ENCODE data around the gene GRK7.
"Not testable (repeated sequence)": the region's sequence is repeated elsewhere in the genome, so short reads cannot be mapped to it uniquely, and the experiment has no call there.

GRK7 gene

DNA sequence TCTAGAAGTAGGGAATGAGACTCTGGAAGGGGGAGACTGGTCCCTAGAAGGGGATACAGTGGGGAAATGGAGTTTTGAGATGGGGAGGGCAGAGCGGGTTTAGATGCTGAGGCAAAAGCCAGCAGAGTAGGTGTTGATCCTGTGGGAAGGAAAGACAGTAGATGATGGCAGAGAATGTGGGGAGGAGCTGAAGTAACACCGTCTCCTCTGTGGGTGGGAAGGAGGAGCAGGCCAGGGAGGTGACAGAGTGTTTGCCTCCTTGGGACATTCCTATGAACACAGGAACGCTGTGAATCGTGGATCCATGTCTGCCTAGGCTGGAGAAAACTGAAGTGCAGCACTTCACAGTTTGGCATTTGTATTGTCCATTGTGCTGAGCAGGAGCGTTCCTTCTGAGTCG is 20.4 kb downstream of the GRK7 start:
- Histone ChIP-seq H3K9me3 (ENCODE audit: low read length) (no peaks in the 10 kb centered on the region), H3K9me2 (ENCODE audit: low read depth, low read length) (no peaks in the 10 kb centered on the region), H3K79me2 (ENCODE audit: insufficient read depth, low read length) (no peaks in the 10 kb centered on the region), H3F3A (ENCODE audit: insufficient read depth, low read length) (no peaks in the 10 kb centered on the region), H3K4me1 (ENCODE audit: insufficient read depth, low read length, severe bottlenecking) (no peaks in the 10 kb centered on the region), H3K27me3 (ENCODE audit: insufficient read depth, low read length) (no peaks in the 10 kb centered on the region; the same call in 1 of the 2 replicates), H3K9ac (ENCODE audit: low read length) (no peak overlapping the region), H3K27ac (ENCODE audit: low read depth, low read length, poor library complexity, severe bottlenecking) (no peak overlapping the region), H3K4me2 (ENCODE audit: low read length) (no peak overlapping the region), H4K20me1 (ENCODE audit: insufficient read depth, low read length) (no peaks in the 10 kb centered on the region), H3K4me3 (ENCODE audit: low read depth, low read length, poor library complexity, severe bottlenecking) (no peak overlapping the region), H2AFZ (ENCODE audit: low read length) (no peak overlapping the region), H3K36me3 (ENCODE audit: insufficient read depth, low read length) (no peaks in the 10 kb centered on the region)
- no peak for TF ChIP-seq EZH2 (IDR thresholded peaks at IDR 0.05; ENCODE audit: borderline replicate concordance, low read length)

DNA sequence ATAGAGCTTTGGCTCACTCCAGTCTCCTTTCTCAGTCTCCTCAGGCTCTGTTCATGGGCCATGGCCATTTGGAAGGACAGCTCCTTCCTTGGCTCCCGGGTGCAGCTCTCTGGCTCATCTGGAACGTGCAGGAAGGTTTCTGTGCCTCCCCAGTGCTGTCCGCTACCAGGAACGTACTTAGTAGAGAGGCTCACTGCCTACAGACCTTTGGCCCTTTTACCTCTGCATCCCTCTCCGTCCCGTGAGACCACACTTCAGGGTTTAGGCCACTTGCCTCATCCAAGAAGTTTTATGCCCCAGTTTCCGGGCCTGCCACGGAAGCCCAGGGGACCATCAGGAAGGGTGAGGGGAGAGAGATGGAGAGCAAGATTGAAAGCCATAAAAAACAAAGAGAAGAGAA is 20.9 kb downstream of the GRK7 start:
- Histone ChIP-seq H3K9me3 (ENCODE audit: low read length) (no peaks in the 10 kb centered on the region), H3K79me2 (ENCODE audit: insufficient read depth, low read length) (no peaks in the 10 kb centered on the region), H2AFZ (ENCODE audit: low read length) (no peak overlapping the region), H3K9ac (ENCODE audit: low read length) (no peak overlapping the region), H3K4me2 (ENCODE audit: low read length) (no peak overlapping the region), H3K36me3 (ENCODE audit: insufficient read depth, low read length) (no peaks in the 10 kb centered on the region), H3K27ac (ENCODE audit: low read depth, low read length, poor library complexity, severe bottlenecking) (no peak overlapping the region), H3K27me3 (ENCODE audit: insufficient read depth, low read length) (no peaks in the 10 kb centered on the region; the same call in 1 of the 2 replicates), H3K4me3 (ENCODE audit: low read depth, low read length, poor library complexity, severe bottlenecking) (no peak overlapping the region), H3K9me2 (ENCODE audit: low read depth, low read length) (no peaks in the 10 kb centered on the region), H4K20me1 (ENCODE audit: insufficient read depth, low read length) (no peaks in the 10 kb centered on the region), H3F3A (ENCODE audit: insufficient read depth, low read length) (no peaks in the 10 kb centered on the region), H3K4me1 (ENCODE audit: insufficient read depth, low read length, severe bottlenecking) (no peaks in the 10 kb centered on the region)
- no peak for TF ChIP-seq EZH2 (IDR thresholded peaks at IDR 0.05; ENCODE audit: borderline replicate concordance, low read length)
- TF ChIP-seq, protein P1, sequence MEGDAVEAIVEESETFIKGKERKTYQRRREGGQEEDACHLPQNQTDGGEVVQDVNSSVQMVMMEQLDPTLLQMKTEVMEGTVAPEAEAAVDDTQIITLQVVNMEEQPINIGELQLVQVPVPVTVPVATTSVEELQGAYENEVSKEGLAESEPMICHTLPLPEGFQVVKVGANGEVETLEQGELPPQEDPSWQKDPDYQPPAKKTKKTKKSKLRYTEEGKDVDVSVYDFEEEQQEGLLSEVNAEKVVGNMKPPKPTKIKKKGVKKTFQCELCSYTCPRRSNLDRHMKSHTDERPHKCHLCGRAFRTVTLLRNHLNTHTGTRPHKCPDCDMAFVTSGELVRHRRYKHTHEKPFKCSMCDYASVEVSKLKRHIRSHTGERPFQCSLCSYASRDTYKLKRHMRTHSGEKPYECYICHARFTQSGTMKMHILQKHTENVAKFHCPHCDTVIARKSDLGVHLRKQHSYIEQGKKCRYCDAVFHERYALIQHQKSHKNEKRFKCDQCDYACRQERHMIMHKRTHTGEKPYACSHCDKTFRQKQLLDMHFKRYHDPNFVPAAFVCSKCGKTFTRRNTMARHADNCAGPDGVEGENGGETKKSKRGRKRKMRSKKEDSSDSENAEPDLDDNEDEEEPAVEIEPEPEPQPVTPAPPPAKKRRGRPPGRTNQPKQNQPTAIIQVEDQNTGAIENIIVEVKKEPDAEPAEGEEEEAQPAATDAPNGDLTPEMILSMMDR (IDR thresholded peaks at IDR 0.05; ENCODE audit: low read length) = no peak

DNA sequence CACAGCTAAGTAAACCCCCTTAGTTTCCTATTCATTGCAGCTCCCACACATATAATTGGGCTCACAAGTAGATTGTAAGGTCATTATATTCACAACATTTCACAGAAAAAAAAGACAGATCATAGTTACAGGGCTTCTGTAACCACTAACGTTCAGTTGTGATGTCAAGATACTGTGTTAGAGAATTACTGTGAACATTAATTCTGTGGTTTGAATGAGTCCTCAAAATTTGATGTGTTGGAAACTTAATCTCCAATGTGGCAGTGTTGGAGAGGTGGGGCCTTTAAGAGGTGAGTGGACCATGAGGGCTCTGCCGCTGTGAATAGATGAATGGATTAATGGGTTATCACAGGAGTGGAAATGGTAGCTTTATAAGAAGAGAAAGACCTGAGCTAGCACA is 21.3 kb downstream of the GRK7 start:
- Histone ChIP-seq H4K20me1 (ENCODE audit: insufficient read depth, low read length) (no peaks in the 10 kb centered on the region), H3F3A (ENCODE audit: insufficient read depth, low read length) (no peaks in the 10 kb centered on the region), H3K27me3 (ENCODE audit: insufficient read depth, low read length) (no peaks in the 10 kb centered on the region; the same call in 1 of the 2 replicates), H3K4me1 (ENCODE audit: insufficient read depth, low read length, severe bottlenecking) (no peaks in the 10 kb centered on the region), H3K79me2 (ENCODE audit: insufficient read depth, low read length) (no peaks in the 10 kb centered on the region), H3K4me3 (ENCODE audit: low read depth, low read length, poor library complexity, severe bottlenecking) (no peak overlapping the region), H3K9ac (ENCODE audit: low read length) (no peak overlapping the region), H3K9me2 (ENCODE audit: low read depth, low read length) (no peaks in the 10 kb centered on the region), H3K4me2 (ENCODE audit: low read length) (no peak overlapping the region), H3K27ac (ENCODE audit: low read depth, low read length, poor library complexity, severe bottlenecking) (no peak overlapping the region), H3K9me3 (ENCODE audit: low read length) (no peaks in the 10 kb centered on the region), H2AFZ (ENCODE audit: low read length) (no peak overlapping the region), H3K36me3 (ENCODE audit: insufficient read depth, low read length) (no peaks in the 10 kb centered on the region)
- no peak for TF ChIP-seq EZH2 (IDR thresholded peaks at IDR 0.05; ENCODE audit: borderline replicate concordance, low read length)
- TF ChIP-seq, protein P1 (IDR thresholded peaks at IDR 0.05; ENCODE audit: low read length) = no peak

DNA sequence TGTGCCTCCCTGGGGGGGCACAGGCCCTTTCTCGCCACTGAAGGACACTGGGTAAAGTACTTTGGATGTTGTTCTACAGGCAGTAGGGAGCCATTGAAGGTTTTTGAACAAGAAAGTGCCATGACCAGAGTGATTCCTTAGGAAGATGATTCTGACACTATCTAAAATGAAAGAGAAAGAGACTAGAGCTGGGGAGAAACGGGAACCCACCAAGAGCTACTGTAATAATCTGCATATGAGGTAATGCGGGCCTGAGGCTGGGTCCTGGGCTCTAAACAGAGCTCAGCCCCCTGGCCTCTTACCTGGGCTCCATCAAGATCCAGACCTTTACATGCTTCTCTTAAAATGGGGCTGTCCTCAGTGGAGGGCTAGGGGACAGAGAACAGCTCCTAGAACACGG is 24.9 kb downstream of the GRK7 start:
- H3K9me3 ChIP-seq (ENCODE audit: low read length) = no peaks in the 10 kb centered on the region
- H3K9ac ChIP-seq (ENCODE audit: low read length) = no peak overlapping the region
- H3K27me3 ChIP-seq (ENCODE audit: insufficient read depth, low read length) = no peaks in the 10 kb centered on the region
- H4K20me1 ChIP-seq (ENCODE audit: insufficient read depth, low read length) = no peaks in the 10 kb centered on the region
- H3K4me3 ChIP-seq (ENCODE audit: low read depth, low read length, poor library complexity, severe bottlenecking) = no peak overlapping the region
- H2AFZ ChIP-seq (ENCODE audit: low read length) = no peak overlapping the region
- H3K79me2 ChIP-seq (ENCODE audit: insufficient read depth, low read length) = no peaks in the 10 kb centered on the region
- no peaks in the 10 kb centered on the region for H3F3A ChIP-seq (ENCODE audit: insufficient read depth, low read length)
- no peak overlapping the region for H3K4me2 ChIP-seq (ENCODE audit: low read length)
- H3K9me2 ChIP-seq (ENCODE audit: low read depth, low read length) = no peaks in the 10 kb centered on the region
- H3K36me3 ChIP-seq (ENCODE audit: insufficient read depth, low read length) = no peaks in the 10 kb centered on the region
- H3K27ac ChIP-seq (ENCODE audit: low read depth, low read length, poor library complexity, severe bottlenecking) = no peak overlapping the region
- H3K4me1 ChIP-seq (ENCODE audit: insufficient read depth, low read length, severe bottlenecking) = no peaks in the 10 kb centered on the region
- TF ChIP-seq, protein P1 (IDR thresholded peaks at IDR 0.05; ENCODE audit: low read length) = no peak
- TF ChIP-seq EZH2 (IDR thresholded peaks at IDR 0.05; ENCODE audit: borderline replicate concordance, low read length) = no peak

DNA sequence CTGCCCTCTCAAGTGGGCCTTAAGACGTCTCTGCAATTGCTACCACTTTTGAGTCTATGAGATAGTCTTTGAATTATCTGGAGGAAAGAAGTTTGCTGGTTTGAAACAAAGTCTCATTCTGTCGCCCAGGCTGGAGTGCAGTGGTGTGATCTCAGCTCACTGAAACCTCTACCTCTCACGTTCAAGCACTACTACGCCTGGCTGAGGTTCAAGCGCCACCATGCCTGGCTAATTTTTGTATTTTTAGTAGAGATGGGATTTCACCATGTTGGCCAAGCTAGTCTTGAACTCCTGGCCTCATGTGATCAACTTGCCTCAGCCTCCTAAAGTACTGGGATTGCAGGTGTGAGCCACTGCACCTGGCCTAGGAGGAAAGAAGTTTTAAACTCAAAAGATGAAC is 25.5 kb downstream of the GRK7 start:
- H3F3A ChIP-seq (ENCODE audit: insufficient read depth, low read length); H3K9me2 ChIP-seq (ENCODE audit: low read depth, low read length); H3K4me2 ChIP-seq (ENCODE audit: low read length); H3K79me2 ChIP-seq (ENCODE audit: insufficient read depth, low read length); H3K9me3 ChIP-seq (ENCODE audit: low read length); H3K4me3 ChIP-seq (ENCODE audit: low read depth, low read length, poor library complexity, severe bottlenecking); H3K36me3 ChIP-seq (ENCODE audit: insufficient read depth, low read length); H3K9ac ChIP-seq (ENCODE audit: low read length); H3K27me3 ChIP-seq (ENCODE audit: insufficient read depth, low read length); H2AFZ ChIP-seq (ENCODE audit: low read length); H3K4me1 ChIP-seq (ENCODE audit: insufficient read depth, low read length, severe bottlenecking); H4K20me1 ChIP-seq (ENCODE audit: insufficient read depth, low read length); H3K27ac ChIP-seq (ENCODE audit: low read depth, low read length, poor library complexity, severe bottlenecking): not testable (repeated sequence)

All from OCI-LY1 (cell line).